Naive thymus-derived CD4-positive, alpha-beta T cell (primary cell): ENCODE results near the gene KRT25. TPM values are rescaled to one million over a fixed set of nuclear protein-coding genes. Genes with fewer than 3 reads are reported as not detected.

Experiments
- ATAC-seq: fragments of 150-1000 bp; cut with Tn5 transposase; 2 replicates; pipeline ENCODE4 v1.10.0; 2021; ENCODE audit warnings: mild to moderate bottlenecking, moderate library complexity
- CTCF ChIA-PET: fragments of 350-600 bp; sonication (Branson Sonifier 250); formaldehyde crosslinking; loops from one replicate; lab custom pipeline; 2021; ENCODE audit warnings: antibody characterized with exemption; lab: Charles Lee
- POLR2A ChIA-PET: fragments of 350-600 bp; sonication (Branson Sonifier 250); formaldehyde crosslinking; loops from one replicate; lab custom pipeline; 2021; ENCODE audit warnings: antibody characterized with exemption, inconsistent platforms; lab: Charles Lee
- DNase-seq, 9 donors: peaks; one replicate each; pipeline versions ENCODE4 v3.0.0 to v3.0.0-alpha.2; 2020 to 2022; ENCODE audit warnings: mixed read lengths in 1 of 9
- H3K27ac ChIP-seq: one replicate; pipeline ENCODE4 v1.7.0; 2013; ENCODE audit warnings: mild to moderate bottlenecking, low read depth, low read length, moderate library complexity
- H3K27me3 ChIP-seq, 2 donors: one replicate each; pipeline ENCODE4 v1.7.0; 2013; ENCODE audit warnings: low read length in 2 of 2, mild to moderate bottlenecking in 2 of 2, moderate library complexity in 2 of 2; ENCODE audit not compliant: control insufficient read depth in 2 of 2, insufficient read depth in 2 of 2
- H3K36me3 ChIP-seq, 3 experiments: 1 replicate in 2 of 3; 2 replicates in 1 of 3; pipeline ENCODE4 v1.7.0; 2013; ENCODE audit warnings: low read length in 3 of 3, mild to moderate bottlenecking in 3 of 3, moderate library complexity in 1 of 3; ENCODE audit not compliant: insufficient read depth in 3 of 3, control insufficient read depth in 2 of 3
- H3K4me1 ChIP-seq, 2 donors: one replicate each; pipeline ENCODE4 v1.7.0; 2013; ENCODE audit warnings: low read length in 2 of 2, mild to moderate bottlenecking in 2 of 2, moderate library complexity in 1 of 2; ENCODE audit not compliant: control insufficient read depth in 2 of 2, insufficient read depth in 2 of 2
- H3K4me3 ChIP-seq: 2 replicates; pipeline ENCODE4 v1.7.0; 2013; ENCODE audit warnings: mild to moderate bottlenecking, low read length
- H3K9me3 ChIP-seq, 3 experiments: 1 replicate in 2 of 3; 2 replicates in 1 of 3; pipeline ENCODE4 v1.7.0; 2013; ENCODE audit warnings: low read length in 3 of 3; ENCODE audit not compliant: control insufficient read depth in 2 of 3
- H3K27ac Mint-ChIP-seq, 9 donors: one replicate each; pipeline ENCODE4 v1.8.0; 2020 to 2022; ENCODE audit warnings: mixed read lengths in 9 of 9, mild to moderate bottlenecking in 8 of 9, moderate library complexity in 5 of 9, inconsistent platforms in 2 of 9
- H3K27me3 Mint-ChIP-seq, 5 donors: one replicate each; pipeline ENCODE4 v1.8.0; 2021 to 2022; ENCODE audit warnings: mixed read lengths in 5 of 5, mild to moderate bottlenecking in 1 of 5
- H3K36me3 Mint-ChIP-seq, 5 donors: one replicate each; pipeline ENCODE4 v1.8.0; 2020 to 2022; ENCODE audit warnings: mixed read lengths in 5 of 5, mild to moderate bottlenecking in 3 of 5, inconsistent platforms in 1 of 5
- H3K4me1 Mint-ChIP-seq, 7 donors: one replicate each; pipeline ENCODE4 v1.8.0; 2020 to 2022; ENCODE audit warnings: mixed read lengths in 7 of 7, mild to moderate bottlenecking in 3 of 7, inconsistent platforms in 1 of 7
- H3K4me3 Mint-ChIP-seq, 10 donors: one replicate each; pipeline ENCODE4 v1.8.0; 2020 to 2022; ENCODE audit warnings: mild to moderate bottlenecking in 10 of 10, mixed read lengths in 10 of 10, moderate library complexity in 6 of 10, inconsistent platforms in 2 of 10
- H3K9me3 Mint-ChIP-seq, 11 donors: one replicate each; pipeline ENCODE4 v1.8.0; 2020 to 2022; ENCODE audit warnings: mixed read lengths in 11 of 11, mild to moderate bottlenecking in 4 of 11, inconsistent platforms in 1 of 11, moderate library complexity in 1 of 11
- intact Hi-C, 2 donors: fragments of 100-400 bp; cut with micrococcal nuclease; formaldehyde crosslinking; loops; one replicate each; pipeline ENCODE4 v1.15.1; 2023
- polyA plus RNA-seq, 2 donors: library from polyadenylated mRNA; unstranded; fragments of 300-500 nt; fragmentation: Illumina TruSeq; gene quantifications; one replicate each; pipeline ENCODE4 v1.2.3, GENCODE V29; 2021
- total RNA-seq, 6 experiments: library from RNA in 5 of 6; stranded (reverse) in 5 of 6; gene quantifications; 1 replicate in 5 of 6; 2 replicates in 1 of 6; pipeline ENCODE4 v1.2.3 and lab custom pipeline; 2021 to 2026

KRT25 gene
- total and polyA plus RNA-seq, 7 experiments from 2014 or later = not detected

- intact Hi-C loops = no loop called here
- Histone ChIP-seq H3K4me1 (no peaks in the 10 kb centered on the region), H3K27me3 (peaks cover 0 to 3% of the 10 kb centered on the region in 2 donors), H3K4me3 (no peak overlapping the region), H3K9me3 (no peaks in the 10 kb centered on the region), H3K36me3 (no peaks in the 10 kb centered on the region), H3K27ac (no peak overlapping the region)
- Mint-ChIP-seq H3K4me3 (peak overlapping the region; percentile 5 to 73 (median 66)), H3K9me3 (no peaks in the 10 kb centered on the region), H3K36me3 (no peaks in the 10 kb centered on the region), H3K27ac (no peak overlapping the region), H3K27me3 (peaks cover 52 to 73% (median 59%) of the 10 kb centered on the region in 5 donors), H3K4me1 (peaks cover 0 to 11% (median 2%) of the 10 kb centered on the region in 7 donors)
- peak; percentile 47 for ATAC-seq
- ChIA-PET POLR2A (no interaction called here), CTCF (interaction anchor here (0.6 kb wide), 1 partner anchor 92 kb away, joined by 4 read pairs; no protein-coding TSS in a partner anchor)
- DNase-seq = peak in 5 of 9 donors; percentile 8 to 28 (median 17)
Observed at GRCh38 chr17:40779181-40779909, 24.2 kb upstream of the KRT25 start.

GRCh38 chr17:40778461-40778860 lies 23.3 kb upstream of the KRT25 start:
- ATAC-seq (no peak), DNase-seq (no peak)
- CTCF ChIA-PET = interaction anchor here (0.6 kb wide), 1 partner anchor 93 kb away, joined by 4 read pairs; no protein-coding TSS in a partner anchor
- Histone ChIP-seq H3K4me3 (no peak overlapping the region), H3K27me3 (peaks cover 0 to 3% of the 10 kb centered on the region in 2 donors), H3K27ac (no peak overlapping the region), H3K4me1 (no peaks in the 10 kb centered on the region), H3K36me3 (no peaks in the 10 kb centered on the region), H3K9me3 (no peaks in the 10 kb centered on the region)
- POLR2A ChIA-PET = no interaction called here
- Mint-ChIP-seq H3K4me3 (no peak overlapping the region), H3K27me3 (peaks cover 56 to 74% (median 62%) of the 10 kb centered on the region in 5 donors), H3K4me1 (peaks cover 0 to 11% (median 2%) of the 10 kb centered on the region in 7 donors), H3K36me3 (no peaks in the 10 kb centered on the region), H3K9me3 (no peaks in the 10 kb centered on the region), H3K27ac (no peak overlapping the region)
- intact Hi-C loops = no loop called here

- ATAC-seq (no peak), DNase-seq (no peak)
- no peaks in the 10 kb centered on the region for H3K9me3 Mint-ChIP-seq
- H3K36me3 ChIP-seq = no peaks in the 10 kb centered on the region
- no peak overlapping the region for H3K27ac ChIP-seq
- H3K27me3 Mint-ChIP-seq = peaks cover 56 to 71% (median 61%) of the 10 kb centered on the region in 5 donors
- intact Hi-C loops = no loop called here
- H3K27me3 ChIP-seq = peaks cover 0 to 3% of the 10 kb centered on the region in 2 donors
- no peak overlapping the region for H3K4me3 ChIP-seq
- no peak overlapping the region for H3K4me3 Mint-ChIP-seq
- no peak overlapping the region for H3K27ac Mint-ChIP-seq
- ChIA-PET CTCF (no interaction called here), POLR2A (no interaction called here)
- peaks cover 0 to 11% (median 2%) of the 10 kb centered on the region in 7 donors for H3K4me1 Mint-ChIP-seq
- no peaks in the 10 kb centered on the region for H3K4me1 ChIP-seq
- no peaks in the 10 kb centered on the region for H3K9me3 ChIP-seq
- no peaks in the 10 kb centered on the region for H3K36me3 Mint-ChIP-seq
Observed at GRCh38 chr17:40777971-40778370, 22.8 kb upstream of the KRT25 start.

DNA sequence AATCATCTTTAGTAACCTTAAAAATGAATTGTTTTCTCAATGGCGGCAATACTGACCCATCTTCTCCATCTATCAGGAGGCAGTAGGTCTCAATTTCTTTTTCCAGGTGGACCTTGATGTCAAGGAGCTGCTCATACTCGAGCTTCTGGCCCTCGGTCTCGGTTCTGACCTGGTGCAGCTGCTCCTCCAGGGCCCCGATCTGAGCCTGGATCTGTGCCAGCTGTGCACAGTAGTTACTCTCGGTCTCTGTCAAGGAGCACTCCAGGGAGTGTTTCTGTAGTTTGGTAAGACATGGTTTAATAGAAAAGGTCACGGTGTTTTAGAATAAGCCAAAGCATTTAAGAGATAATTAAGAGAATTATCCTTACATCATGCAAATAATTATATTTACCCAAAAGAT lies 22.3 kb upstream of the KRT25 start:
- H3K36me3 ChIP-seq = no peaks in the 10 kb centered on the region
- peaks cover 61 to 72% (median 66%) of the 10 kb centered on the region in 5 donors for H3K27me3 Mint-ChIP-seq
- ChIA-PET POLR2A (no interaction called here), CTCF (no interaction called here)
- no peak for DNase-seq
- no peak overlapping the region for H3K4me3 ChIP-seq
- no peaks in the 10 kb centered on the region for H3K9me3 ChIP-seq
- H3K36me3 Mint-ChIP-seq = no peaks in the 10 kb centered on the region
- H3K4me1 Mint-ChIP-seq = peaks cover 0 to 11% (median 2%) of the 10 kb centered on the region in 7 donors
- H3K27ac Mint-ChIP-seq = no peak overlapping the region
- no peak for ATAC-seq
- H3K27me3 ChIP-seq = peaks cover 0 to 3% of the 10 kb centered on the region in 2 donors
- H3K4me1 ChIP-seq = no peaks in the 10 kb centered on the region
- intact Hi-C loops = no loop called here
- no peak overlapping the region for H3K27ac ChIP-seq
- no peaks in the 10 kb centered on the region for H3K9me3 Mint-ChIP-seq
- no peak overlapping the region for H3K4me3 Mint-ChIP-seq

GRCh38 chr17:40775945-40776344 lies 20.8 kb upstream of the KRT25 start:
- intact Hi-C loops = no loop called here
- no peaks in the 10 kb centered on the region for H3K36me3 ChIP-seq
- Mint-ChIP-seq H3K27ac (no peak overlapping the region), H3K9me3 (no peaks in the 10 kb centered on the region), H3K4me3 (no peak overlapping the region), H3K27me3 (peaks cover 67 to 76% (median 75%) of the 10 kb centered on the region in 5 donors), H3K36me3 (no peaks in the 10 kb centered on the region), H3K4me1 (peaks cover 0 to 11% (median 2%) of the 10 kb centered on the region in 7 donors)
- peaks cover 4% of the 10 kb centered on the region in 2 donors for H3K27me3 ChIP-seq
- DNase-seq (no peak), ATAC-seq (no peak)
- CTCF ChIA-PET = no interaction called here
- POLR2A ChIA-PET = no interaction called here
- H3K27ac ChIP-seq = no peak overlapping the region
- H3K9me3 ChIP-seq = no peaks in the 10 kb centered on the region
- H3K4me3 ChIP-seq = no peak overlapping the region
- H3K4me1 ChIP-seq = no peaks in the 10 kb centered on the region

- Mint-ChIP-seq H3K4me3 (no peak within 1 kb of the TSS), H3K27me3 (peaks cover 42 to 54% (median 51%) of the 10 kb centered on the region in 5 donors), H3K9me3 (no peaks in the 10 kb centered on the region), H3K36me3 (no peaks in the 10 kb centered on the region), H3K4me1 (no peaks in the 10 kb centered on the region), H3K27ac (no peak within 1 kb of the TSS)
- DNase-seq (no peak), ATAC-seq (no peak)
- Histone ChIP-seq H3K36me3 (no peaks in the 10 kb centered on the region), H3K27me3 (peaks cover 4% of the 10 kb centered on the region in 2 donors), H3K9me3 (no peaks in the 10 kb centered on the region), H3K27ac (no peak within 1 kb of the TSS), H3K4me1 (no peaks in the 10 kb centered on the region), H3K4me3 (no peak within 1 kb of the TSS)
- intact Hi-C loops = no loop called here
- CTCF ChIA-PET = no interaction called here
- POLR2A ChIA-PET = interaction anchor here (0.5 kb wide), 1 partner anchor 393 kb away, joined by 3 read pairs; no protein-coding TSS in a partner anchor
Observed at GRCh38 chr17:40772101-40772500, 17.0 kb upstream of the KRT25 start, which contains the start of gene KRT26. Gene KRT26 (minus strand): TSS chr17:40772201. CDS start chr17:40772113, 88 bp downstream.
